ENCODE measurements around the gene VPS51. TPM values are rescaled to one million over a fixed set of nuclear protein-coding genes. Genes with fewer than 3 reads are reported as not detected.
A peak's percentile ranks its signal among the peaks of the same experiment; 100 is the strongest.

Gene VPS51
- total and polyA plus RNA-seq, 9 of the 15 experiments (the other 6 are each of a cell fraction or from before 2014, with no cell fraction given): 1.8 to 143 (median 46.8) TPM

DNA sequence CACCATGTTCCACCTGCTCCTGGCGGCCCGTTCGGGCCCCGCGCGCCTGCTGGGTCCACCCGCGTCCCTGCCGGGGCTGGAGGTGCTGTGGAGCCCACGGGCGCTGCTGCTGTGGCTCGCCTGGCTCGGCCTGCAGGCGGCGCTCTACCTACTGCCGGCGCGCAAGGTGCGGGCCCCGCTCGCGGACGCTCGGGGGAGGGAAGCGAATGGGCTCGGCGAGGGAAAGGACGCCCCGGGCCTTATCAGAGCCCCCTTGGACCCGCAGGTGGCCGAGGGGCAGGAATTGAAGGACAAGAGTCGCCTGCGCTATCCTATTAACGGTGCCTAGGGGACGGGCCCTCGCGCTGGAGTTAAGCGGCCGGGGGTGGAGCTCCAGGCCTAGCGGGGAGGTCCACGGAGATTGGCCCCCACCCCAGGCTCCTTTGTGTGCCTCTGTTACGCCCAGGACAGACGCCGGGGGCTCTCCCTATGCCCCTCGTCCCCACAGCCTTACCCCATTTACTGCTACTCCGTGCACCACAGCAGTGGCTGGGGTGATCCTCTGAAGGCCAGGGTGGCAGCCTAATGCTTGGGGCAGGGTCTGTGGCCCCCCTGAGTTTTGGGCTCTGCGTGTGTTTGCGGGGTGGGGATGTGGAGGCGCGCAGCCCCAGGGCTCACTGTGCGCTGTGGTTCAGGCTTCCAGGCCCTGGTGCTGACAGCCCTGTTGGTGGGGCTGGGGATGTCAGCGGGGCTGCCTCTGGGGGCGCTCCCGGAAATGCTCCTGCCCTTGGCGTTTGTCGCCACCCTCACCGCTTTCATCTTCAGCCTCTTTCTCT, 16.7 kb downstream of the VPS51 start (continued):
- TF ChIP-seq, protein P1, sequence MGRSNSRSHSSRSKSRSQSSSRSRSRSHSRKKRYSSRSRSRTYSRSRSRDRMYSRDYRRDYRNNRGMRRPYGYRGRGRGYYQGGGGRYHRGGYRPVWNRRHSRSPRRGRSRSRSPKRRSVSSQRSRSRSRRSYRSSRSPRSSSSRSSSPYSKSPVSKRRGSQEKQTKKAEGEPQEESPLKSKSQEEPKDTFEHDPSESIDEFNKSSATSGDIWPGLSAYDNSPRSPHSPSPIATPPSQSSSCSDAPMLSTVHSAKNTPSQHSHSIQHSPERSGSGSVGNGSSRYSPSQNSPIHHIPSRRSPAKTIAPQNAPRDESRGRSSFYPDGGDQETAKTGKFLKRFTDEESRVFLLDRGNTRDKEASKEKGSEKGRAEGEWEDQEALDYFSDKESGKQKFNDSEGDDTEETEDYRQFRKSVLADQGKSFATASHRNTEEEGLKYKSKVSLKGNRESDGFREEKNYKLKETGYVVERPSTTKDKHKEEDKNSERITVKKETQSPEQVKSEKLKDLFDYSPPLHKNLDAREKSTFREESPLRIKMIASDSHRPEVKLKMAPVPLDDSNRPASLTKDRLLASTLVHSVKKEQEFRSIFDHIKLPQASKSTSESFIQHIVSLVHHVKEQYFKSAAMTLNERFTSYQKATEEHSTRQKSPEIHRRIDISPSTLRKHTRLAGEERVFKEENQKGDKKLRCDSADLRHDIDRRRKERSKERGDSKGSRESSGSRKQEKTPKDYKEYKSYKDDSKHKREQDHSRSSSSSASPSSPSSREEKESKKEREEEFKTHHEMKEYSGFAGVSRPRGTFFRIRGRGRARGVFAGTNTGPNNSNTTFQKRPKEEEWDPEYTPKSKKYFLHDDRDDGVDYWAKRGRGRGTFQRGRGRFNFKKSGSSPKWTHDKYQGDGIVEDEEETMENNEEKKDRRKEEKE (IDR thresholded peaks at IDR 0.05; ENCODE audit: borderline replicate concordance in 1 of 2, control insufficient read depth in 1 of 2, low read depth in 2 of 2, low read length in 1 of 2): 0 out of 4 replicates have a peak, but pooled peaks of 1 of the 2 experiments have one; percentile 24
- TF ChIP-seq ZFP30 (CRISPR knock-in tag; IDR thresholded peaks at IDR 0.05; ENCODE audit: borderline replicate concordance) (no peak), BDP1 (IDR thresholded peaks at IDR 0.05; ENCODE audit: insufficient read depth, insufficient read length) (no peak), GATAD2B (IDR thresholded peaks at IDR 0.05; ENCODE audit: borderline replicate concordance) (peak; percentile 100), ZNF121 (CRISPR knock-in tag; conservative IDR thresholded peaks at IDR 0.05) (no peak), CEBPB (tag; IDR thresholded peaks at IDR 0.05) (no peak), RAD21 (CRISPR knock-in tag; conservative IDR thresholded peaks at IDR 0.05 in 1 of 2, IDR thresholded peaks at IDR 0.05 in 1 of 2) (peak; percentile 43 to 58), ZNF165 (CRISPR knock-in tag; IDR thresholded peaks at IDR 0.05; ENCODE audit: borderline replicate concordance) (no peak), SP2 (IDR thresholded peaks at IDR 0.05; ENCODE audit: extremely low read depth, low read depth, low read length, poor library complexity, severe bottlenecking) (no peak), MAFK (IDR thresholded peaks at IDR 0.05; ENCODE audit: low read length) (no peak), ZNF785 (CRISPR knock-in tag; IDR thresholded peaks at IDR 0.05) (no peak), ZNF561 (CRISPR knock-in tag; conservative IDR thresholded peaks at IDR 0.05) (no peak), KDM5B (IDR thresholded peaks at IDR 0.05; ENCODE audit: insufficient replicate concordance, low read depth, low read length) (peak; percentile 39), L3MBTL2 (IDR thresholded peaks at IDR 0.05) (peak; percentile 74), SUPT5H (IDR thresholded peaks at IDR 0.05) (peak; percentile 34; the same call in 1 of the 2 replicates), NEUROD1 (IDR thresholded peaks at IDR 0.05; ENCODE audit: borderline replicate concordance, low read depth, low read length, partially characterized antibody) (no peak), HMGN3 (IDR thresholded peaks at IDR 0.05; ENCODE audit: borderline replicate concordance, extremely low read depth, insufficient read length, low read depth, low read length) (peak; percentile 95), ZNF79 (CRISPR knock-in tag; IDR thresholded peaks at IDR 0.05; ENCODE audit: low read depth) (no peak), ARNT (IDR thresholded peaks at IDR 0.05) (no peak), IRF2 (CRISPR knock-in tag; IDR thresholded peaks at IDR 0.05) (no peak), ZC3H8 (IDR thresholded peaks at IDR 0.05) (no peak), MAZ (CRISPR knock-in tag; conservative IDR thresholded peaks at IDR 0.05 in 1 of 2, IDR thresholded peaks at IDR 0.05 in 1 of 2) (peak; percentile 75 to 92), HDAC2 (IDR thresholded peaks at IDR 0.05) (no peak; the same call in 1 of the 2 replicates)
- TF ChIP-seq, protein P2, sequence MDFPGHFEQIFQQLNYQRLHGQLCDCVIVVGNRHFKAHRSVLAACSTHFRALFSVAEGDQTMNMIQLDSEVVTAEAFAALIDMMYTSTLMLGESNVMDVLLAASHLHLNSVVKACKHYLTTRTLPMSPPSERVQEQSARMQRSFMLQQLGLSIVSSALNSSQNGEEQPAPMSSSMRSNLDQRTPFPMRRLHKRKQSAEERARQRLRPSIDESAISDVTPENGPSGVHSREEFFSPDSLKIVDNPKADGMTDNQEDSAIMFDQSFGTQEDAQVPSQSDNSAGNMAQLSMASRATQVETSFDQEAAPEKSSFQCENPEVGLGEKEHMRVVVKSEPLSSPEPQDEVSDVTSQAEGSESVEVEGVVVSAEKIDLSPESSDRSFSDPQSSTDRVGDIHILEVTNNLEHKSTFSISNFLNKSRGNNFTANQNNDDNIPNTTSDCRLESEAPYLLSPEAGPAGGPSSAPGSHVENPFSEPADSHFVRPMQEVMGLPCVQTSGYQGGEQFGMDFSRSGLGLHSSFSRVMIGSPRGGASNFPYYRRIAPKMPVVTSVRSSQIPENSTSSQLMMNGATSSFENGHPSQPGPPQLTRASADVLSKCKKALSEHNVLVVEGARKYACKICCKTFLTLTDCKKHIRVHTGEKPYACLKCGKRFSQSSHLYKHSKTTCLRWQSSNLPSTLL (IDR thresholded peaks at IDR 0.05): no peak

All from K562 (cell line).